Renal cortical epithelial cell (primary cell): ENCODE results near the gene NUAK1. TPM values are rescaled to one million over a fixed set of nuclear protein-coding genes. Genes with fewer than 3 reads are reported as not detected.
A peak's percentile ranks its signal among the peaks of the same experiment; 100 is the strongest.

Experiments used
- DNase-seq: peaks from one replicate; pipeline ENCODE4 v3.0.0-alpha.2; 2011; ENCODE audit warnings: low read depth
- total RNA-seq: library from RNA; depleted of rRNA; stranded (reverse); fragments of >200 nt; gene quantifications from 2 replicates; pipeline ENCODE4 v1.2.3, GENCODE V29; 2014

The NUAK1 gene
- 10.8 and 21.4 TPM in 2 replicates for total RNA-seq

DNA sequence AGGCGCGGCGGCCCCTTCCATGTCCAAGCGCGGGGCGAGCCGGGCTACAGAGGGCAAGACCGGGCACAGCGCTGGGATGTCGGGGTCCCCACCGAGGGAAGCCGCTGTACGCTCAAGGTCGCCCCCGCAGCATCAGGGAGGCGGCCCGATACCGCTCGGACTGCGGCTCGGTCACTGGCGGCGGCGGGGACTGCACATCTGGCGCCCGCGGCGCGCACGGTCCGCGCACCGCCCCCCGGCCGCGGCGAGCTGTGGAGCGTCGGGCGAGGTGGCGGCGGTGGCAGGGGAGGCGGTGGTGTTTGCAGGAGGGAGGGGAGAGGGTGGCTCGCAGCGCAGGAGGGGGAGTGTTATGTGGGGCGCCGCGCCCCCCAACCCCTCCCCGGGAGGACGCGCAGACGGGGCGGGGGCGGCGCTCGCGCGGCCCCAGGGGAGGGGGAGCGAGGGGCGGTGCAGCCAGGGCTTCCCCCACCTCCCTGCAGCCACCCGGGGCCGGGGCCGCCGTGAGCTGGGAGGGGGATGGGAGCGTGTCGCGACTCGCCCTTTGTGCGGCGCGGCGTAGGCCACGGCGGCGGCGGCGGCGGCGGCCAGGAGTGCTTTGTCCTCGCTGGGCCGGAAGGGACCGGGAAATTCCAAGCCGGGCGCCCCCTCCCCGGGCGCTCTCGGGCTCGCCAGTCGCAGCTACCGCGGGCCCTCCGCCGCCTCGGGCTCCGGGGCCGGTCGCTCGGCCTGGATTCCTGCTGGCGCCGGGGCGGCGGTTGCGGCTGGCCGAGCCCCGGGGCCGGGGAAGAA lies at the start of gene NUAK1:
Gene NUAK1, minus strand, starts transcription at position 322 of the 789 bp plus-strand sequence. Its CDS starts 301 bp downstream, at position 21.
- DNase-seq: no peak

DNA sequence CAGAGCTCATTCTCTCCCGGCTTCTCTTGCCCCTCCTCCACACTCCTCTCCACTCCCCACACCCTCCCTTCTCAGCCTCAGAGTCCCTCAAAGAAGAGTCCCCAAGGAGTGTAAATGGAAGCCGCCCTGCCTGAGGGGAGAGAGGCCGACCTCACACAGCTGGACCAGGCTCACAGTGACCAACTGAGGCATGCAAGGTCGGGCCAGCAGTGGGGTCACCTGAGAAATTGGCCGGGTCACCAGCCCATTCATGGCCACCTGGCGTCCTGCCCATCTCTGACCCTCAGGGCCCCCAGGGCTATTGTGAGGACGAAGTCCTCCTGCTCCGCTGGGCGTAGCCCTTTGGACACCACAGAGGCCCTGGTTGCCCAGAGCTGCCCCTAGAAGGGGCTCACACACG lies 49.5 kb upstream of the NUAK1 start:
- DNase-seq: no peak

DNA sequence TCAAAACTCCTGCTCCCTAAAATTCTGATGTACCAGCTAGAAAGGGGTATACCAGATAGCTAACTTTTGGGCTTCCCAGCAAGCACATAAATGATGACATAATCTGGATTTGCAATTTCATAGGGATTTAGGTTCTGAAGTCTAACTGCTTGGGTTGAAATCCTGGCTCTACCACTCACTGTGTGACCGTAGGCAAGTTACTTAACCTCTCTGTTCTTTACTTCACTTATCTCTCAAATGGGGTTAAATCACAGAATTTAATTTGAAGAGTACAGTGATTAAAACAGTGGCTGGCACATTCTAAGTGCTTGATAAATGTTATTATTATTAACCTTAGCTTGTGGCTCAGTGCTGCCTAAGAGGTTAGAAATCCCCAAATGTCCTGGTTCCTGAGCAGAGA lies 49.1 kb upstream of the NUAK1 start:
- DNase-seq: no peak

DNA sequence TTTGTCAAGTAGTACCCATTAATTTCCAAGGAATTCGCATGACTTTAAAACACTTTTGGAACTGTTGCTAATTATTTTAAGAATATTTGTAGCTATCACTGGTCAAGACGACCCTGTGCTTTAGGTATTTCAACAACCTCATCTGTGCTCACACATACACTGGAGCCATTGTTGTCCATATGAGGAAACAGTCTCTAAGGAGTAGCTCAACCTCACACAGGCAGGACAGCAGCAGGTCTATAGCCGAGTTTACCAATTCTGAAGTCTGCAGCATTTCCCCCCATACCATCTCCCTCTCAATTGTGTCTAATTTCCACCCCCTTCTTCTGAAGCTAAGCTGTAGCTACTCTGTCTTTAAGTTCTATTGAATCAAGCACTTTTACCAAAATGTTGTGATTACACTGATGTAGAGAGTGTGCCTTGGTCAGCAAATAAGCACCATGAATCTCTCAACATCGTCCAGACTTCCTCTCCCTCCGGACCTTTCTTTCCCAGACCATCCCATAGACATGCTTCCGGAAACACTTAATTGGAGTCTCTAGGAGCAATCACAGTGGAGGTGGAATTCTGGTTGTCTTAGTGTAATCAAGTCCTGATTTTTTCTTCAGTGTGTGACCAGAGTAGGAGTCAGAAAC lies 48.5 kb upstream of the NUAK1 start:
- DNase-seq: no peak

DNA sequence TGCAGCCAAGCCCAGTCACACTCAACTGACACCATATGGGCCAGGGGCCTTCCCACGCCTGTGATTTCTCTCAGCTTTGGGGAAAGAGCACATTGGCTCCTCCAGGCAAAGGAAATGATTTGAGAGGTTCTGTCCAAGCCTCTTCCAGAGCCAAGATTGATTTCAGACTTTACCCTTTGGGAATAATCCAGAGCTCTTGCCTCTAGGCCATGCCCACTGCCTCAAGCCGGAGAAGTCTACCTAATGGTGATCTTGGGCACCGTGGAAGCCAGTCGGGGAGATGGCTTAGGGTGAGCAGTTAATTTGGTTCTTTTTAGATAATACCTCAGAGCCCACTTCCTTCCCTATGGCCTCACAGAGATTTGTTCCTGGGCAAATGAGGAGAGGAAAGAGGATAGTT lies 45.0 kb upstream of the NUAK1 start:
- no peak for DNase-seq

DNA sequence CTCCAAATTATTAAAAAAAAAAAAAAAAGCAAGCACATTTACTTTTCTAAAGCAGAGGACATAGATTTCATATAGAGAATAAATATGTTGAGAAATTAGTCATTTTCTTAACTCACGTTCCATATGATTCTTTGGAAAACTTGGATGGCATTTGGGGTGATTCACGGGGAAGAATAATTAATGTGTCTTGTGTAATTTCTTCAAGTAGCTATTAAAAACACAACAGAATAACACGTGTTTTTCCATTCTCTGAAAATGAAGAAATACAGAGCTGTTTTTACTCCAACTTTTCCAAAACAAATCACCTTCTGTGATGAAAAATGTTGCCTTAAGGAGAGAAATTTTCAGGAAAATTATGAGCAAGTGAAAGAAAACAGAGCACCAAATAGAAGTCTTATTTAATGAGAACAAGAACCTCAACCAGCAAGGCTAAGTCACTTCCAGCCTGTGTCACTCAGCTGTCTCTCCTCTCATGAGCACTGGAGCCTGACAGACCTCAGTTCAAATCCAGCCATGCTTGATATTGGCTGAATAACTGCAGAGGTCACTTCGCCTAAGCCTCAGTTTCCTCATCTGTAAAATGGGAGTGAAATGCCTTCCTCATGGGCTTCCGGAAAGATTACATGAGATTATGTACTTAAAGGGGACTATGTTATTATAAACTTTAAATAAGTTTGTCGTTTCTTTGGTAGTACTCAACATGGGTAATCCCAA lies 42.8 kb upstream of the NUAK1 start:
- DNase-seq: no peak

DNA sequence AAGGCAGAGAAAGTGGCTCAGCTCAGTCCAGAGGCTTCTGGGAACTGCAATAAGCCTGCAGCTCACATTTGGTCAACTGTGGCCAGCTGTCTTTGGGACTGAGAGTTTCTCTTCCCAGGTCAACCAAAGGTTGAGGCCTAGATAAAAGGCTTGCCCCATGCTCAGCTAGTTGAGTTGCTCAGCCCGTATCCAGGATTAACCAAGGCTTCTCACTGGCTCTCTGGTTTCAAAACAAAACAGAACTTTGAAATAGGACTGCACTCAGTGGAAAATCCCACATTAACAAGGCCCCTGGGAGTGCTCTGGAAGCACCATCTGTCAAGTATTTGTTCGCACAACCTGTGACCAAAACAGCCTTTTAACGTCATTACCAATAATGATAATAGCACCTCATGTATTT lies 40.3 kb upstream of the NUAK1 start:
- DNase-seq: no peak

DNA sequence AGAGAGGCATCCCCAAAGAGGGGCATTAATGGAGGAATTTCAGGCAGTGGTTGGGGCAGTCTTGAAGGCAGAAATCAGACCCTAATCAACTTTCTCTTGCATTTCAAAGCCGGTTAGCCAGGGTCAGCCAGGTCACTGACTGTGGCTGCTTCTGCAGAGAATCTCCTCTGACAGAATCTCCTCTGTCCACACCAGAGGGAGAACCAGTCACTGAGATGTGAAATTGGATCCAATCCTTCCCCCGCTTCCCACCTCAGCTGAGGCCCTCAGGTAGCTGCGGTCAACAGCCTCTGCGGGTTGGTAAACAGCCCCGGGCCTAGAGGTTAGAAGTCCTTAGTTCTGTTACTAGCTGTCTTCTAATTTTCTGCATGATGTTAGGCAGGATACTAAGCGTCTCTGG lies 39.8 kb upstream of the NUAK1 start:
- DNase-seq: no peak

DNA sequence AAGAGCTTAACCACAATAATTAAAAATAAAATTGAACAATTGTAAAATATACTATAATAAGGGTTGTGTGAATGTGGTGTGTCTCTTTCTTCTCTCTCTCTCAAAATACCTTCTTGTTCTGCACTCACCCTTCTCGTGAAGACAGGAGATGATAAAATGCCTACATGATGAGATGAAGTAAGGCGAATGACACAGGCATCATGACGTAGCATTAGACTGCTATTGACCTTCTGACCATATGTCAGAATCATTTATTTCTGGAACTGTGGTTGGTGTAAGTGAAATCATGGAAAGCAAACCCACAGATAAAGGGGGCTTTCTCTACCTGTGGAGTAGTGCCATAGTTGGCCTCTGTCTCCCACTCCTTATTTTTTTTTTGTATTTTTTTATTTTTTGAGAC lies 37.8 kb upstream of the NUAK1 start:
- no peak for DNase-seq

DNA sequence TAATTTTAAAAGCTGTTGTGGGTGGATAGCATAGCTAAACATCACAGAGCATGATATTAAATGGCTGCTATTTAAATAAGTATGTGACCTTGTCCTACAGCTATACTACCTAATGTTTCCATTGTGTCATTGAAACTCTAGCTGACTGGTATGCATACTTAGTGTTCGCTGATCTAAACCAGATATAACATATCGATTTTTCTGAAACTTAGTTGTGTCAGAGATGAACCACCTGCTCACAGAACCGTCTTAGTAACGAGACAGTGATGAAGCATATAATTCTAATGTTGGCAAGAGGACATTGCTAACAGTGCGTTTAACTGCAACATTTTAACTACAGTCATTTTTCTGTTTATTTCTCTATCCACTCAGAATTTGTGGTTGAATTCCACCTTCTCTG lies 36.1 kb upstream of the NUAK1 start:
- no peak for DNase-seq

DNA sequence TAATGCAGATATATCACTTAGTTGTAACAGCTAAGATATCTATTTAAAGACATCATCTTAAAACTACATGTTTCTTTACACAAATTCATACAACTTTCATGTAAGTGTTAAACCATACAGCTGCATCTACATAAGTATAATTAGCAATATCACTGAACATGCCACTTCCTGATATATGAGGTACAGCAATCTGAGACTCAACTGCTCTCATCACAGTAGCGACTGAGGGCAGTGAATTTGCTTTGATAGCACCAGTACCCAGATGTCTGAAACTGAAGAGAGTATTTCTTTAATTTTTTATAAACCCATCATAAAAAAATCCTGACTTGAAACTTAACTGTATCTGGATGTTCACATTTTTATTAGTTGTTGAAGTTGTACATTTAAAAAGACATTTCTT lies 34.7 kb upstream of the NUAK1 start:
- no peak for DNase-seq

DNA sequence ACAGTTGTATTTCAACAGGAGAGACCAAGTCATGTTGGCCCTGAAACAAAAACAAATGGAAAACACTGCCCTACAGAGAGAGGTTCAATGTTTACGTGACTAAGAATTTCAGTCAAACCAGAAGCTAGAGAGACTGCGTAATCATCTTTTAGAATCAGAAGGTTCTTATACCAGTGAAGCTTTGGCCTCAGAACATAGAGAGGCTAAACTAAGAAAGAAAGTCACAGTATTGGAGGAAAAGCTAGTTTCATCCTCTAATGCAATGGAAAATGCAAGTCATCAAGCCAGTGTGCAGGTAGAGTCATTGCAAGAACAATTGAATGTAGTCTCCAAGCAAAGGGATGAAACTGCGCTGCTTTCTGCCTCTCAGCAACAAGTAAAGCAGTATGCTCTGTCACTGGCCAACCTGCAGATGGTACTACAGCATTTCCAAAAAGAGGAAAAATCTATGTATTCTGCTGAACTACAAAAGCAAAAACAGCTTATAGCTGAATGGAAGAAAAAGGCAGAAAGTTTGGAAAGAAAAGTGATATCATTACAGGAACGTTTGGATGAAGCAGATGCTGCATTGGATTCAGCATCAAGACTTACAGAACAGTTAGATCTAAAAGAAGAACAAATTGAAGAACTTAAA lies 32.5 kb upstream of the NUAK1 start:
- no peak for DNase-seq

DNA sequence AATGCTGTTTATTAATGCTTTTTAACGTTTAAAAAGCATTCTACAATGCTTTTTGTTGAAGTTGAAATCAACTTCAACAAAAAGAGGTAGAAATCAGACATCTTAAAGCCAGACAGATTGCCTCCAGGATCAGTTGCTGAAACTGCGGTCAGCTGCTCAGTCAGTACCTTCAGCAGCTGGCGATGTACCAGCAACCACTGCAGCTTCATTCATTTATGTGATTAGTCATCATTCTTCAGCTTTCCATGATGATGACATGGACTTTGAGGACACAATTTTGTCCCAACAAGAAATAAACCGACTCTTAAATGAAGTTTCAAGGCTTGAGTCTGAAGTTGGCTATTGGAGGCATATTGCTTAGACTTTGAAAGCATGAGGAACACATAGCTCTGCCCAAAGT lies 31.5 kb upstream of the NUAK1 start:
- DNase-seq: peak; percentile 63

DNA sequence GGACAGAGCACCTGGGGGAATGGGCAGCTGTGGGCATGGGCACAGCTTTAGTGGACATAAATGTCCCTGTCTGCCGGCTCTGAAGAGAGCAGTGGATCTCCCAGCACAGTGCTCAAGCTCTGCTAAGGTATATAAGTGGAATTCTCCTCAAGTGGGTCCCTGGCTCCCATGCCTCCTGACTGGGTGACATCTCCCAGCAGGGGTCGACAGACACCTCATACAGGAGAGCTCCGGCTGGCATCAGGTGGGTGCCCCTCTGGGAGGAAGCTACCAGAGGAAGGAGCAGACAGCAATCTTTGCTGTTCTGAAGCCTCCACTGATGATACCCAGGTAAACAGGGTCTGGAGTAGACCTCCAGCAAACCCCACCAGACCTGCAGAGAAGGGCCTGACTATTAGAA lies 25.0 kb upstream of the NUAK1 start:
- DNase-seq: no peak

DNA sequence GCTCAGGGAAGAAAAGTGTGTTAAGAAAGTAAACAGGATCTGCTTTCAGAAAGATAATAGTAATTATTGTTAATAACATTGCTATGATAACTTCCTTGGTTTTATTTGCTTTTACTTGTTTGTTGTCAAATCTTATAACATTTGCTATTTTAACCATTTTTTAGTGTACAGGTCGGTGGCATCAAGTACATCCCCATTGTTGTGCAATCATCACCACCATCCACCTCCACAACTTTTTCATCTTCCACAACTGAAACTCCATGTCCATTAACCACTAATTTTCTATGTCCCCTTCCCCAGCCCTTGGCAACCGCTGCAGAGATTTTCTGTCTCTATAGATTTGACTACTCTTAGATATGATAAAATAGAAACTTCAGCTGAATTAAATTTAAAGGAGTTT lies 22.7 kb upstream of the NUAK1 start:
- DNase-seq: no peak

DNA sequence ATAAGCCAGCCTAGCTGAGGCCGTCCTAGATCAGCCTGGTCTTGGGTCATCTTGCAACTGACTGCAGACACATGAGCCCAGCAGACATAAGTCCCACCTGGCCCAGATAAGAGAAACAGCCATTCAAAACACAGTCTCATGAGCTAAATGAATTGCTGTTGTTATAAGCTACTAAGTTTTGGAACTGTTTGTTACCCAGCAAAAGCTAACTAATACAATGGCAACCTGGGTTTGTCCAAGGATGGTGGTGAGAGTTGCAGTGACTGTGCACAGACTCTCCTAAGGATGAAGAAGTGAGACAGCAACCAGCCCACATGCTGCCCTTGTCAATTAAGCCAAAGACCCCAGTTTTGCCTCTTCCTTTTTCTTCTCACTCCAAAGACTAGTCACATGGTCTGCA lies 22.2 kb upstream of the NUAK1 start:
- no peak for DNase-seq

DNA sequence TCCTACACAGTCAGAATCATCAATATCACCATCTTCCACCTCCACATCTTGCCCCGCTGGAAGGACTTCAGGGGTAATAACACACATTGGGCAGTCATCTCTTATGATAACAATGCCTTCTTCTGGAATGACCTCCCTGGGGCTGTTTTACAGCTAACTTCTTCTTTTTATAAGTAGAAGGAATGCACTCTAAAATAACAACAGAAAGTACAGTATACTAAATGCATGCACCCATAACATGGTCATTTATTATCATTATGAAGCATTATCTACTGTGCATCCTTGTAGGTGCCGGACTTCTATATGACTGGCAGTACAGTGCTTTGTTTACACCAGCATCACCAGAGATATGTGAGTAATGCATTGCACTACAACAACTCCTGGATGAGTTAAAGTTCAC lies 19.0 kb upstream of the NUAK1 start:
- no peak for DNase-seq

DNA sequence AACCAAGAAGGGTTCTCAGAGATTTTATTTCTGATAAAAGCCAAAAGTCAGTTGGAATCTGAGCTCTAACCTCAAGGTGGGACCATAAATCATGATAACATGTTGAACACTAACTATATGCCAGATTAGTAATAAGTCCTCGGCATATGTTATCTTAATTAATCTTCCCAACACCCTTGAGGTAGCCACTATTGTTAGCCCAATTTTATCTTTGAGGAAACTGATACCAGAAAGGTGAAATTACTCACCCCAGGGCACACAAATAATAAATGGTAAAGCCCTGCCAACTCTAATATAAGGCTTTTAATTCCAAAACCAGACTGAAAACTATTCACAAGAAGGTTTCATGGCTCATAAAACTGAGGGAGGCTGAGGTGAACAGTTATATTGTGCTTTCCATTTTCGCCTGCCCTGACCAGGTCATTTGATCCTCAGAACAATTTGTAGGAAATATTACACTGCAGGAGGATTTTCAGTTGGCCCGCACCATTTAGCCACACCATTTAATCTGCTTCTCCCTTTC lies 16.1 kb upstream of the NUAK1 start:
- DNase-seq: peak; percentile 51

DNA sequence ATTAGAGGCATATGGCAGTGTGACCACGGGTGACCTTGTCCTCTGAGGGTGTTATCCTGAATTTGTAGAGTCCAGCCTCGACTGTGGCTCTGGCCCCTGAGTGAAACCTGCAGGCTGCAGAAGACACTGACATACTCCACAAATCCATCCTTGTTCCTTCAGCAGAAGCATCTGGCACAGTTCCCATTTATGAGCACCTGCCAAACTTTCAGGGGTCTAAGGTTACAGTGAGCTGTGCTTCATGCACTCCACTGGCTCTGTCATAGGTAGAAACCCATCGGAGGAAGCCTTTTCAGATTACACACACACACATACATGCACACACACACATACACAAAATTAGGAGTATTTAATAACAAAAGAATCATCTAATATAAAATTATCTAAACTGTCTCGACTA lies 13.6 kb upstream of the NUAK1 start:
- DNase-seq: no peak

DNA sequence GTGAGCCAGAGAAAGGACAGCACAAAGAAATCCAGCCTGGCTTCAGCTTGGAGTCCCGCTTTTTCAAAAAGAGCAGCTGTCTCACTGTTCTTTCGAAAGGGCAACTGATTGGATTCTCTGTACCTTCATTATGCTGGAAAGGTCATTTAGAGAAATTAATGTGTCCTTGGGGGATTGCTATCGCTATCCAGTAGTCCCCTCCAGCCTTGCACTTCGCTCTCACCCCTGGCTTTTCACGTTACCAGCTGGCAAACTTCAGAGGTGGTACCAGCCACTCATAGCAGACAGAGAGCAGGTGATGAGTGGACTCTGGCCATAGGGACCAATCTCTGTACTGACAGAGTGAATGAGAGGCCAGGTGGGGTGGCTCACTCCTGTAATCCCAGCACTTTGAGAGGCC lies 11.8 kb upstream of the NUAK1 start:
- no peak for DNase-seq

DNA sequence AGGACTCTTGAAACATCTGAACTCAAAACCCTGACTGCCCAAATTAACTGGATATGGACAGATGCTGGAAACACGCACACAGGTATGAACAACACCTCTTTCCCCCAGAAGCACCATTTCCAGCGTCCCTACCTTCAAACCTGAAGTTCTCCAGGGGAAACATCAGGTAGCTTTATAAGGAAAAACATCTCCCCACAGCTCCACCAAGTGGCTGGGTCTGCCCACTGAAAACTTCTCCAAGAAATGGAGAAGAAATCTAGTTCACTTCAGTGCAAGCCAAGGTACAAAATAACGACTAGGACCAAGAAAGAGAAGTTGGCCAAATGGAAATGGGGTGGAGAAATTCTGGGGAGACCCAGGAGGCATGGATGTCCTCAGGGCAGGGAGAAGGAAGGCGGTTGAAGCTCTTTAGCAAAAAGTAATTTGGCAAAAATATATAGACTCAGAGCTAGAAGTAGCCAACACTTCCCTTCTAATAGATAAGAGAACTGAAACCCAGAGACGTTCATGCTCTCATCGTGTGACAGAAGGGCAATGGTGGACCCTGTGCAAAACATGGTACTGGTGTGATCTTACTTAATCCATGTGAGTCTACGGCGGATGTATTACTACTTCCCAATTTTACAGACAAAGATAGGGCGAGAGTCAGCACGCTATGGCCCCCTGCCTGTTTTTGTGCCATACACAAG lies 10.5 kb upstream of the NUAK1 start:
- DNase-seq: peak; percentile 51

DNA sequence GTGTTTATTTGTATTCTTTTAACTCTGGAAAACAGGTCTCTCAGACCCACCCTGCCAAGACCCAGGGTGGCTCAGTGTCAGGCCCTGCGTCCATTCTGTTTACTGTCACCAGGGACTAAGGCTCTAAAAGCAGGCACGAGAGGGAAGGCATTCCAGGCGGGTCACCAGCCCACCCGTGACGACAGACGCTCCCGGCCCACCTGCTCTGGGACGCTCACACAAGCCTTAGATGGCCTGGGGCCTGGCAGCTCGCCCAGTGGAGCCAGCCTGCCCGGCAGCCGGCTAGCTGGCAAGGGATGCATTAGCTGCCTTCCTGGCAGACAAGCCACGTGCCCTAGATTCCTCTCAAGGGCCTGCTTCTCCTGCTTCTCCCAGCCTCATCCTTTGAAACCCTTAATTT lies 9.2 kb upstream of the NUAK1 start:
- no peak for DNase-seq
